LNCaP clone FGC (cell line): ENCODE data around the gene HSPE1.
"Not testable (repeated sequence)": the region's sequence is repeated elsewhere in the genome, so short reads cannot be mapped to it uniquely, and the experiment has no call there.

Source experiments
- DNase-seq: peaks from one replicate; pipeline ENCODE4 v3.0.0-alpha.2; 2011; ENCODE audit warnings: low read depth
- H3K4me3 ChIP-seq: 2 replicates; pipeline ENCODE4 v1.5.1; 2011; ENCODE audit warnings: mild to moderate bottlenecking, low read depth, low read length, control low read depth
- TF ChIP-seq, protein P1 (sequence below): IDR thresholded peaks from 2 replicates; pipeline ENCODE4 v1.5.1; 2012; ENCODE audit warnings: mild to moderate bottlenecking; ENCODE audit not compliant: control insufficient read depth, insufficient read depth; ENCODE audit errors: extremely low read depth

Gene HSPE1

DNA sequence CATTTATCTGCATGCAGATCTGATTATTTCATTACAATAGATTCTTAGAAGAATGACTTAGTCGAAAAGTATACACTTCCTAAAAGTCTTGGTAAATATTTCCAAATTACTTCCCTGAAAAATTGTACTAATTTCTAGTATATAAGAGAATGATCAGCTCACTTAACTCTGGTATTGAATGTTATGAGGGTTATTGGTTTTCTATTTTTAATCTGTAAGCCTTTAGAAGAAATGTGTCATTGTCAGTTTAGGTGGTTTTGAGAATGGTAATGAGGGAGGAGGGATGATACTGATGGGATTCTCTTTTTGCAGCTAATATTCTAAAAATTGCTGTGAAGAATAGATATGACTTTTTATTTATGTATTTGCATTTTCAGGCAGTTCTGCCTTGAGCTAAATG lies 39.6 kb downstream of the HSPE1 start:
- no peak overlapping the region for H3K4me3 ChIP-seq
- no peak for DNase-seq
- TF ChIP-seq, protein P1, sequence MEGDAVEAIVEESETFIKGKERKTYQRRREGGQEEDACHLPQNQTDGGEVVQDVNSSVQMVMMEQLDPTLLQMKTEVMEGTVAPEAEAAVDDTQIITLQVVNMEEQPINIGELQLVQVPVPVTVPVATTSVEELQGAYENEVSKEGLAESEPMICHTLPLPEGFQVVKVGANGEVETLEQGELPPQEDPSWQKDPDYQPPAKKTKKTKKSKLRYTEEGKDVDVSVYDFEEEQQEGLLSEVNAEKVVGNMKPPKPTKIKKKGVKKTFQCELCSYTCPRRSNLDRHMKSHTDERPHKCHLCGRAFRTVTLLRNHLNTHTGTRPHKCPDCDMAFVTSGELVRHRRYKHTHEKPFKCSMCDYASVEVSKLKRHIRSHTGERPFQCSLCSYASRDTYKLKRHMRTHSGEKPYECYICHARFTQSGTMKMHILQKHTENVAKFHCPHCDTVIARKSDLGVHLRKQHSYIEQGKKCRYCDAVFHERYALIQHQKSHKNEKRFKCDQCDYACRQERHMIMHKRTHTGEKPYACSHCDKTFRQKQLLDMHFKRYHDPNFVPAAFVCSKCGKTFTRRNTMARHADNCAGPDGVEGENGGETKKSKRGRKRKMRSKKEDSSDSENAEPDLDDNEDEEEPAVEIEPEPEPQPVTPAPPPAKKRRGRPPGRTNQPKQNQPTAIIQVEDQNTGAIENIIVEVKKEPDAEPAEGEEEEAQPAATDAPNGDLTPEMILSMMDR, result no peak

DNA sequence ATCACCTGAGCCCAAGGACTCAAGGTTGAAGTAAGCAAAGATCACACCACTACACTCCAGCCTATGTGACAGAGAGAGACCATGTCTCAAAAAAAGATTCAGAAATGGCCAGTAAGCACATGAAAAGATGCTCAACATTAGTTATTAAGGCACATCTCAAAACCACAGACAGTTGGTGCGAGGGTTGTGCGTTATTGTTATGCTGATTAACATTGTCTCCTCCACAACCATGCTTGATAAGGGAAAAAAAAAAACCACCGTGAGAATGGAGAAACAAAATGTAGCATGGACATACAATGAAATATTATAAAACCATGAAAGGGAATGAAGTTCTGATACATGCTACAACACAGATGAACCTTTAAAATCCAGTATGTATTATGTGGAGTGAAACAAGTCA lies 43.0 kb downstream of the HSPE1 start:
- H3K4me3 ChIP-seq, result no peak overlapping the region
- TF ChIP-seq, protein P1, result no peak
- DNase-seq, result no peak

DNA sequence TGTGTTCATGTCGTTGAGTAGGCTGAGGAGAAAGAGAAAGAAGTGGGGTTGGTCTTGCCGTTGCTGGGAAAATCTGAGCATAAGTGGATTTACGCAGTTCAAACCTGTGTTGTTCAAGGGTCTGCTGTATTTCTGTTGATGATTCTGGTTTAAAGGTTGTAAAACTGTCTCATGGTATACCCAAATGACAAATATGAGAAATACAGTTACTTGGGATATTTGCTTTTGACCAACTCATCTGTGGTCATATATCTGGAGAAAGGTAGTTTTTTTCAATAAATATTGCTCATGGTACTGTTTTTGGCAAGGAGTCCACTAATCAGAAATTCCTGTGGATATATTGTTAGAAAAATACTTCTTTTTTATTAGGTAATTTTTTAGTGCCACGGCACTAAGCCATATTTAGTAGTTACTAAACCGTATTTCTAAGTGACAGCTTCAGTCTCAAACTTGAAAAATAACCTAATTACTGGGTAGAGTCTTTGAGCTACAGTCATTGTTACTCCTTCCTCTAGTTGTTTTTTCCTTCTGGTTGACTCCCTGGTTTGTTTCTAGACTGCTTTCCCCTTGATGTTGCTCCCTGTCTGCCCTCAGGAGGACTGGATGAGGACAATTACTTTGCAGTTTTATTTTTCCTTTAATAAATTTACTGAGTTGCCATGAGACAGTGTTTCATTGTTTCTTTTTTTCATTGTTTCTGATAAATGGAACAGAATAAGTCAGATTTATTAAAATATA lies 47.2 kb downstream of the HSPE1 start:
- no peak for DNase-seq
- TF ChIP-seq, protein P1, result no peak
- no peak overlapping the region for H3K4me3 ChIP-seq

DNA sequence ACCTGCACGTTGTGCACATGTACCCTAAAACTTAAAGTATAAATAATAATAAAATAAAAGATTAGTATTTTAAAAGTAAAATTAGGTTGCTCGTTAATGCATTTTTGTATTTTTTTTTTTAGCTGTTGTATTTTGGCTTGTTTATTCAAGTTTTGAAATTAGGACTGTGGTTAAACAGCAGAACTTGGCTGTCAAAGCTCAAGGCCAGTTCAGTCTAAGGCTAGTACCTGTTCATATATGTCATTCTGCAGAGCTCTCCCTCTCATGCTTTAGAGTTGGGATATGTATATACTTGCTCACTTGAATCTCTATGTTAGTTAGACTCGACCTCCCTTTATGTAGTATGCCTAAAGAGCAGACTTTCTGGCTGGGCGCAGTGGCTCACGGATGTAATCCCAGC lies 48.4 kb downstream of the HSPE1 start:
- TF ChIP-seq, protein P1, result no peak
- DNase-seq, result no peak

DNA sequence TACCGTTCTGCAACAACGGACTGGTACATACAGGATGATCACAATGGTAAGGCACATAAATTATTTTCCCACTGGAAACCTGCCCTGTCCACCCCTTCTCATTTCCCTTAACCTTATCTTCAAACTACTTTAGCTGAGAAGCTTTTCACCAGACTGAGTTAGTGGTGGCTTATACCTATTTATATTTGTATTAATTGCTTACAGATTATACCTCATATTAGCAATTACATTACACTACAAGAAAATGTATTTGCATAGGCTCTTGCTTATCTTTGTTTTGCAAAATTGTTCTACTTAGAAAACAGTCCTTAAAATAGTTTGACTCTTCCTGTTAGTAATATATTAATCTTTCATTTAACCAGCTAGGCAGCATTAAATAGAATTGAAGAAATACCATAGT lies 51.1 kb downstream of the HSPE1 start:
- not testable (repeated sequence) for DNase-seq, H3K4me3 ChIP-seq

More for the DNA sequence above, 48.4 kb downstream of the HSPE1 start:
- H3K4me3 ChIP-seq, result no peak overlapping the region
